Ectodermal cell (in vitro differentiated cells): ENCODE measurements around the gene CD226.
"Not testable (repeated sequence)": the region's sequence is repeated elsewhere in the genome, so short reads cannot be mapped to it uniquely, and the experiment has no call there.

ENCODE experiments used
- H3K27ac ChIP-seq: 2 replicates; pipeline ENCODE4 v1.7.0; 2013; ENCODE audit warnings: mild to moderate bottlenecking, low read depth, low read length; ENCODE audit not compliant: insufficient read depth, poor library complexity, severe bottlenecking
- H3K27me3 ChIP-seq: 2 replicates; pipeline ENCODE4 v1.7.0; 2013; ENCODE audit warnings: mild to moderate bottlenecking, low read length; ENCODE audit not compliant: insufficient read depth, control insufficient read depth, poor library complexity, severe bottlenecking
- H3K36me3 ChIP-seq: one replicate; pipeline ENCODE4 v1.7.0; 2013; ENCODE audit warnings: low read length; ENCODE audit not compliant: control insufficient read depth, insufficient read depth
- H3K4me1 ChIP-seq: one replicate; pipeline ENCODE4 v1.7.0; 2013; ENCODE audit warnings: low read length; ENCODE audit not compliant: control insufficient read depth, insufficient read depth
- H3K4me3 ChIP-seq: 2 replicates; pipeline ENCODE4 v1.7.0; 2013; ENCODE audit warnings: low read depth, low read length, control low read depth; ENCODE audit not compliant: insufficient read depth
- H3K9me3 ChIP-seq: 2 replicates; pipeline ENCODE4 v1.7.0; 2013; ENCODE audit warnings: mild to moderate bottlenecking, low read length, moderate library complexity; ENCODE audit not compliant: control insufficient read depth
- WGBS, 2 experiments: methylation state at CpG; one replicate each; pipeline ENCODE4 v1.1.7; 2013; ENCODE audit warnings: missing lambda C conversion rate in 2 of 2; 5-methylcytosine and 5-hydroxymethylcytosine counted together

The CD226 gene

DNA sequence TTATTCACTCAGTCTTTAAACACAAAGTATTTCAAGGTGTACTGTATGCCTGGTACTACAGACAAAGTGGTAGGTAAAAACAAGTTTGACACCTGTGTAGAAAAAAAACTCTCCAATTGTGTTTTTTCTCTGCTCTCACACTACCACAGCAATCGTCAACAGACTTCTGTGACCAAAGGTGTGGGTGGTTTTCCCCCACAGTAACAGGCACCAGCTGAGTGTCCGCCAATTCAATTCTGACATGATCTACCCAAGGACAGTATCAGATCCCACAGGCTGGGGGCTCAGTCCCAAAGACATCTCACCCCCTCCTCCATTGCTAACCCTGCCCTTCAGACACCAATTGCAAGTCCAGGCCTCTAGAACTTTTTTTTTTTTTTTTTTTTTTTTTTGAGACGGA is 71.2 kb downstream of the CD226 start:
- Histone ChIP-seq H3K4me1 (no peaks in the 10 kb centered on the region), H3K36me3 (no peaks in the 10 kb centered on the region), H3K27ac (no peak overlapping the region), H3K9me3 (no peaks in the 10 kb centered on the region), H3K27me3 (no peaks in the 10 kb centered on the region), H3K4me3 (no peak overlapping the region)
- WGBS, 2 experiments, result 83 to 94% methylated on average over 2 to 3 of the region's 3 CpGs

- Histone ChIP-seq H3K9me3 (no peaks in the 10 kb centered on the region), H3K27ac (no peak overlapping the region), H3K27me3 (no peaks in the 10 kb centered on the region), H3K36me3 (no peaks in the 10 kb centered on the region), H3K4me1 (no peaks in the 10 kb centered on the region), H3K4me3 (no peak overlapping the region)
- WGBS, 2 experiments, result 91 to 93% methylated on average over 2 of the region's 2 CpGs
These were observed 73.6 kb downstream of the CD226 start for GRCh38 chr18:69874058-69874457.

GRCh38 chr18:69872661-69873060 is 75.0 kb downstream of the CD226 start:
- Histone ChIP-seq H3K27ac (no peak overlapping the region), H3K4me1 (no peaks in the 10 kb centered on the region), H3K9me3 (no peaks in the 10 kb centered on the region), H3K36me3 (no peaks in the 10 kb centered on the region), H3K27me3 (no peaks in the 10 kb centered on the region), H3K4me3 (no peak overlapping the region)
- 92 to 98% methylated on average over 4 of the region's 4 CpGs for WGBS, 2 experiments

DNA sequence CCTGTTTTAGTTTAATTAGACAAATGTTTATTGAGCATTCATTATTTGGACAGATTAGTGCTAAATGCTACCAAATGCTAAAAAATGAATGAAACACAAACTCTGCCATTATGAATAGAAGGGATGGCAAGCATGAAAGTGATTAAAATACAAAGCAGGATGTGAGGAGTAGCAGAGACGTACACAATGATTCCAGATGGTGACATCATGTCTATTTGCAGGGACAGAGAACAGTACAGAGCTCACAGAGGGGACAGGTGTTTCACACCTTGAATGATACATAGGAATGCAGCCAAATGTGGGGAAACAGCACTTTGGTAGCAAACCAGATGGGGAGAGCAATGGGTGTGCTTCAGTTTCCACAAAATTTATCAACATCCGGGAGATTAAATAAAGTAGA is 76.3 kb downstream of the CD226 start:
- H3K9me3 ChIP-seq, result no peaks in the 10 kb centered on the region
- no peaks in the 10 kb centered on the region for H3K27me3 ChIP-seq
- no peaks in the 10 kb centered on the region for H3K4me1 ChIP-seq
- H3K27ac ChIP-seq, result no peak overlapping the region
- WGBS, 2 experiments, result 90 to 96% methylated on average over 2 of the region's 2 CpGs
- no peak overlapping the region for H3K4me3 ChIP-seq
- H3K36me3 ChIP-seq, result no peaks in the 10 kb centered on the region

DNA sequence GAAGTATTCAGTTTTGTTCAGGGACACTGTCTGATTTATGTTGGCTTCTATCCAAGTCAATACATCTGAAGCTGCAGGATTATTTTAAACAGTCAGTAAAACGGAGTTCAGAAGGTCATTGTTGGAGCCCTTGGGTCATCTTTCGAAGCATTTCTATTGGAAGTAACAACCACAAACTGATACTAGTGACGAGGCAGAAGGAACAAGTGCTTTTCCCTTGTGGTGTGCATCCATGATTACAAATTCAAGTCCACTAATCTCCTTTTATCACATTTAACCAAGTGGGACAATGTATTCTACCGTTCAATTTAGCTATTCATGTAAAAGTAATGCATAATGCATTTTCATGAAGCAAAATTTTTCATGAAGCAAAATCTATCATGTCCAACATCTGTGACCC is 76.9 kb downstream of the CD226 start:
- H3K36me3 ChIP-seq, result no peaks in the 10 kb centered on the region
- 89 to 93% methylated on average over 4 of the region's 4 CpGs for WGBS, 2 experiments
- no peaks in the 10 kb centered on the region for H3K4me1 ChIP-seq
- no peaks in the 10 kb centered on the region for H3K9me3 ChIP-seq
- no peak overlapping the region for H3K27ac ChIP-seq
- no peaks in the 10 kb centered on the region for H3K27me3 ChIP-seq
- H3K4me3 ChIP-seq, result no peak overlapping the region

DNA sequence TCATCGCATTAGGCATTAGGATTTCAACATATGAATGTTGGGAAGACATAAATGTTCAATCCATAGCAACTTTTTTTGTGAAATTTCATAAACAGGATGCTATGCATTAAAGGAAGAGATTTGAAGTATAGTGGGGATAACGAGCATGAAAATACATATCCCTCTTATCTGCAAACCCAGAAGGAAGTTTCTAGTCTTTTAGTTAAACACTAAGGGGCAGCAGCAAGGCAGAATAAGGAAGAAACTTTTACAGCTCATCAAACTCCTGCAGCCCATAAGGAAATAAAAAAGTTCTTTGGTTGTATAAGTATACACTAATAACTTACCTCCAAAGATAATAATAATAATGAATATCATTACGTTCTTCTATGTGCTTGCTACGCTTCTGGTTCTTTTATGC is 81.5 kb downstream of the CD226 start:
- no peaks in the 10 kb centered on the region for H3K9me3 ChIP-seq
- H3K27me3 ChIP-seq, result no peaks in the 10 kb centered on the region
- WGBS, 2 experiments, result 100% methylated on average over 2 to 4 of the region's 4 CpGs
- H3K36me3 ChIP-seq, result no peaks in the 10 kb centered on the region
- H3K27ac ChIP-seq, result no peak overlapping the region
- no peak overlapping the region for H3K4me3 ChIP-seq
- H3K4me1 ChIP-seq, result no peaks in the 10 kb centered on the region

GRCh38 chr18:69865776-69866175 is 81.9 kb downstream of the CD226 start:
- Histone ChIP-seq H3K9me3 (no peaks in the 10 kb centered on the region), H3K4me3 (no peak overlapping the region), H3K27me3 (no peaks in the 10 kb centered on the region), H3K27ac (no peak overlapping the region), H3K4me1 (no peaks in the 10 kb centered on the region), H3K36me3 (no peaks in the 10 kb centered on the region)
- 38 to 43% methylated on average over 4 of the region's 4 CpGs for WGBS, 2 experiments

DNA sequence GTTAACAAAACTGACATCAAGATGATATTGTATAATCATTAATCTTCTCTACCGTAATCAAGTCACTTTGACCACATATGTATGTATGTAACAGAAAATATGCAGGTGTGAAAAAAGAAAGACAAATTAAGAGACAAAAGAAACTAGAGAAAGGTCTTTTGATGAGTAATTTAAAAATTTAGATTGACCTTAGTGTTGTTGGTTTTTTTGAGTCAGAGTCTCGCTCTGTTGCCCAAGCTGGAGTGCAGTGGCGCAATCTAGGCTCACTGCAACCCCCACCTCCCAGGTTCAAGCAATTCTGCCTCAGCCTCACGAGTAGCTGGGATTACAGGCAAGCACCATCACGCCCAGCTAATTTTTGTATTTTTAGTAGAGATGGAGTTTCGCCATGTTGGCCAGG is 82.9 kb downstream of the CD226 start:
- not testable (repeated sequence) for H3K4me3 ChIP-seq, H3K27ac ChIP-seq, H3K36me3 ChIP-seq, H3K4me1 ChIP-seq, H3K27me3 ChIP-seq, H3K9me3 ChIP-seq
- WGBS, 2 experiments, result 88 to 95% methylated on average over 5 of the region's 6 CpGs

- WGBS, 2 experiments, result 93 to 95% methylated on average over 4 to 5 of the region's 5 CpGs
- H3K4me1 ChIP-seq, result no peaks in the 10 kb centered on the region
These were observed 88.8 kb downstream of the CD226 start for GRCh38 chr18:69858897-69859296.

GRCh38 chr18:69854455-69854854 is 93.2 kb downstream of the CD226 start:
- Histone ChIP-seq H3K27ac (no peak overlapping the region), H3K4me3 (no peak overlapping the region), H3K36me3 (no peaks in the 10 kb centered on the region), H3K27me3 (no peaks in the 10 kb centered on the region), H3K4me1 (no peaks in the 10 kb centered on the region), H3K9me3 (no peaks in the 10 kb centered on the region)
- 83 to 97% methylated on average over 1 of the region's 1 CpG for WGBS, 2 experiments

More at GRCh38 chr18:69858897-69859296, 88.8 kb downstream of the CD226 start:
- H3K9me3 ChIP-seq, result no peaks in the 10 kb centered on the region
- H3K27ac ChIP-seq, result no peak overlapping the region
- no peaks in the 10 kb centered on the region for H3K27me3 ChIP-seq
- H3K4me3 ChIP-seq, result no peak overlapping the region
- no peaks in the 10 kb centered on the region for H3K36me3 ChIP-seq

DNA sequence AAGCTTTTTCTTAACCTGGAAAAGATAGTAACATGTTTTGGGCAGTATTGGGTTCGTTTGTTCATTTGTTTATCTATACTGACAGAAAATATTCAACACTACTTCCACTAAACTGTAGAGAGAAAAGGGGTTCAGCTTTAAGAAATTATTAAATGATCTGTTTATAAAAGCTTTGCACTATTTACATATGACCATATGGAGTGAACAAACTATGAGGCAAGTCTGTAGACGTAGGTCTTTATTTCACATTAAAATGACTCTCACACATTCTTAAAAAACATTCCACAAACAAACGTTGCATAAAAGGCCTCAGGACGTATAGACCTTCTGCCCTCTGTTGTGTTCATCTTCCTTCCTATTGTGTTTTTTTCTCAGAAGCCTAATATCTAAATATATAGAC is 94.6 kb downstream of the CD226 start:
- H3K4me3 ChIP-seq, result no peak overlapping the region
- 90 to 91% methylated on average over 3 of the region's 4 CpGs for WGBS, 2 experiments
- no peaks in the 10 kb centered on the region for H3K4me1 ChIP-seq
- H3K36me3 ChIP-seq, result no peaks in the 10 kb centered on the region
- H3K27ac ChIP-seq, result no peak overlapping the region
- H3K27me3 ChIP-seq, result no peaks in the 10 kb centered on the region
- no peaks in the 10 kb centered on the region for H3K9me3 ChIP-seq
